Prostate gland (tissue), 2 donors: ENCODE results near the gene PHKB.

Experiments
- CTCF ChIP-seq, 4 experiments: fragments of 200-600 bp in 2 of 4; fragments of 450-650 bp in 2 of 4; sonication (generic) in 2 of 4; IDR thresholded peaks; 1 replicate in 3 of 4; 2 replicates in 1 of 4; pipeline ENCODE4 v1.5.1; 2016 to 2019; ENCODE audit warnings: antibody characterized with exemption in 4 of 4, mild to moderate bottlenecking in 2 of 4, moderate library complexity in 2 of 4
- POLR2A ChIP-seq: fragments of 450-650 bp; IDR thresholded peaks from one replicate; pipeline ENCODE4 v1.6.1; 2016; ENCODE audit warnings: antibody characterized with exemption, mild to moderate bottlenecking
- POLR2AphosphoS5 ChIP-seq: sonication (generic); formaldehyde crosslinking; IDR thresholded peaks from one replicate; pipeline ENCODE4 v1.6.1; 2017; ENCODE audit warnings: antibody characterized with exemption

- TF ChIP-seq CTCF (IDR thresholded peaks at IDR 0.05) (no peak), POLR2A (no peak), POLR2AphosphoS5 (no peak)
Measured at GRCh38 chr16:47697826-47698225, 236.7 kb downstream of the PHKB start.
